ENCODE results near the gene MAML3.

DNA sequence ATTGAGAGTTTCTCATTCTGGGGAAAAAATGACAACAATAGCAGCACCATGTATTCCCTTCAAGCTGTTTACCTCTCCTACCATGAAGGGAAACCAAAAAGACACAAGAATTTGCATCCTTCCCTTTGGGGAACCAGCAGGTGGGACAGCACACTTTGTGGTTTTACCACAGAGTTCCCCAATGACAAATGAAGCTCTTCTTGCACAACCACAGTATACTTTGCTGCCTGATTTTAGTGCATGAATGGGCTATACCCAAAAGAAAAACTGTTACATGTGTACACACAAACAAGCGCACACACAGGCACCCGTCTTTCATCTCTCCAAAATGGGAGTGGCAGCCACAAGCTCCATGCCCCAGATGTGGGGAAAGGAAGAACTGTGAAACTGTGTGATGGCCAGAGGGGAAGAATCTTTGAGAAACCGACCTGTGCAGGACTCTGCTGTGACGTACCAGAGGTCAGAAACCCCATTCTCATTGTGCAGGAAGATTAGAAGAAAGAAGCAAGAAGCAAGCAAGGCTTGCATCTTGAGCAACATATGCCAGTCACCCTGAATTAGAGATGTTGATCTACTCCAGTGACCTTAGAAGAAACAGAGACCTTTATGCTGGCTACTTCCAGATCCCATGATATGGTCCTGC lies 2.7 kb upstream of the MAML3 start:
- no peak for TF ChIP-seq CTCF (IDR thresholded peaks at IDR 0.05)
- TF ChIP-seq POLR2A (IDR thresholded peaks at IDR 0.05): no peak

Measured in upper lobe of left lung (tissue), 4 donors.